Central memory CD8-positive, alpha-beta T cell (primary cell): ENCODE data around the gene EVL.

Experiments used
- ATAC-seq: fragments of 150-1000 bp; cut with Tn5 transposase; replicated peaks from 2 replicates; pipeline ENCODE4 v1.10.0; 2022; ENCODE audit warnings: mild to moderate bottlenecking, moderate FRiP score, moderate number of reproducible peaks; ENCODE audit not compliant: poor library complexity, severe bottlenecking; ENCODE audit errors: extremely low read depth
- DNase-seq, 2 donors: peaks; one replicate each; pipeline ENCODE4 v3.0.0; 2021; ENCODE audit warnings: low spot score in 2 of 2
- H3K27ac Mint-ChIP-seq: one replicate; pipeline ENCODE4 v1.8.0; 2022; ENCODE audit warnings: low read depth, mild to moderate bottlenecking, moderate library complexity, mixed read lengths
- H3K27me3 Mint-ChIP-seq: one replicate; pipeline ENCODE4 v1.8.0; 2022; ENCODE audit warnings: mixed read lengths
- H3K36me3 Mint-ChIP-seq: one replicate; pipeline ENCODE4 v1.8.0; 2022; ENCODE audit warnings: mild to moderate bottlenecking, moderate library complexity, mixed read lengths; ENCODE audit not compliant: insufficient read depth
- H3K4me1 Mint-ChIP-seq: one replicate; pipeline ENCODE4 v1.8.0; 2022; ENCODE audit warnings: mixed read lengths
- H3K4me3 Mint-ChIP-seq: one replicate; pipeline ENCODE4 v1.8.0; 2022; ENCODE audit warnings: mild to moderate bottlenecking, moderate library complexity, mixed read lengths
- H3K9me3 Mint-ChIP-seq: one replicate; pipeline ENCODE4 v1.8.0; 2022; ENCODE audit warnings: mixed read lengths

EVL gene

DNA sequence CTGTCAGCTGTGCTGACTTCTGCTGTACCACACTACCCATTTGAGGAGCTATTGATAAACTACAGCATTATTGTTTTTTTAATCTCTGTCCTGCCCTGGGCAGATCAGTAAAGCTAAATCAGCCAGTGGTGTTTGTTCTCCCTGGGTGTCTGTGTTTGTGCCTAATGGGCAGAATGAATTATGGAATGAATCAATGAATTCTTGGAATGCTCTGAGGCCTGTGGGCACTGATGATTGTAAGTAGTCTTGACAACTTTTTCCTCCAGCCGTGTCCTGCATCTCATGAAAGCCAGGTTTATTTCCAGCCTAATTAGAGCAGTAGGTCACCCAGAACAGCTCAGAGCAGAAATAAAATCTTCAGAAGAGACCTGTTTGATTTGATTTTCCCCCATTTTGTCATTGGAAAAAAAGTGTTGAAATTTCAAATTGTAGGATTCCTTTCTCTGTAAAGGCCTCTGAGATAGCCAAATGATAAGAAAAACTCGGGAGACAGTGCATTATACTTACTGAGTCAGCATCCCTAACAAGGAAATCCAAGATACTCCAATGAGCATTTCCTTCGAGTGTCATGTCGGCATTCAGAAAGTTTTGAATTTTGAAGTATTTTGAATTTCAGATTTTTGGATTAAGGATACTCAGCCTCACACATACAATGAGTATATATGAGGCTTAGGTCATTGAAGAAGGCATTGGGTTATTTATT lies 19.4 kb upstream of the EVL start:
- ATAC-seq (no peak), DNase-seq (no peak)
- Mint-ChIP-seq H3K27ac (no peak overlapping the region), H3K4me3 (no peak overlapping the region), H3K4me1 (peaks cover 16% of the 10 kb centered on the region), H3K27me3 (no peaks in the 10 kb centered on the region), H3K9me3 (no peaks in the 10 kb centered on the region), H3K36me3 (peaks cover 2% of the 10 kb centered on the region)

GRCh38 chr14:100047600-100047999 lies 17.6 kb upstream of the EVL start:
- Mint-ChIP-seq H3K36me3 (peaks cover 2% of the 10 kb centered on the region), H3K27ac (no peak overlapping the region), H3K4me3 (no peak overlapping the region), H3K4me1 (peaks cover 16% of the 10 kb centered on the region), H3K27me3 (no peaks in the 10 kb centered on the region), H3K9me3 (no peaks in the 10 kb centered on the region)
- ATAC-seq (no peak), DNase-seq (no peak)

- Mint-ChIP-seq H3K9me3 (no peaks in the 10 kb centered on the region), H3K27me3 (no peaks in the 10 kb centered on the region), H3K27ac (no peak overlapping the region), H3K4me1 (peaks cover 16% of the 10 kb centered on the region), H3K36me3 (no peaks in the 10 kb centered on the region), H3K4me3 (no peak overlapping the region)
- ATAC-seq: peak; percentile 72
- no peak for DNase-seq
Measured at GRCh38 chr14:100048786-100049185, 16.4 kb upstream of the EVL start.

- Mint-ChIP-seq H3K27me3 (no peaks in the 10 kb centered on the region), H3K27ac (no peak overlapping the region), H3K4me3 (no peak overlapping the region), H3K4me1 (peaks cover 16% of the 10 kb centered on the region), H3K9me3 (no peaks in the 10 kb centered on the region), H3K36me3 (no peaks in the 10 kb centered on the region)
- ATAC-seq: no peak
- DNase-seq: no peak
Measured at GRCh38 chr14:100049220-100049619, 16.0 kb upstream of the EVL start.

- DNase-seq: no peak
Measured at GRCh38 chr14:100051103-100051502, 14.1 kb upstream of the EVL start.

DNA sequence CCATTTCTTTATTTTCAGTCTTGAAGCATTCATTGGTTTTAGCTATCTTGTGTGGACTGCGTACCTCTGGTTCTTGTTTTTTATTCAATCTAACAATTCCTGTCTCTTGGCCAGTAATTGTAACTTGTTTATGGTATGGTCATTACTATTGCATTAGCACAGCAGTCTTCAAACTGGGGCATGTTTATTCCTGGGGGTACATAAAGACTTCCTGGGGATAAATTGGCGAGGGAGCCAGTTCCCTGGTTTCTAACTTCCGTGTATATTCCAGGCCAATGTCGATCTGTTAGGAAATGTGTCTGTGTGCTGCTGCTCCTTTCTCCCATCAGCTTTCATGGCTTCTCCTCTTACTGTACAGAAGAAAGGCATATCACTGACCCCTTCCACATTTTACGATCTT lies 13.7 kb upstream of the EVL start:
- DNase-seq (no peak), ATAC-seq (no peak)
- no peaks in the 10 kb centered on the region for H3K9me3 Mint-ChIP-seq
- H3K4me1 Mint-ChIP-seq: peaks cover 20% of the 10 kb centered on the region
- no peaks in the 10 kb centered on the region for H3K27me3 Mint-ChIP-seq
- H3K4me3 Mint-ChIP-seq: no peak overlapping the region
- no peak overlapping the region for H3K27ac Mint-ChIP-seq
- no peaks in the 10 kb centered on the region for H3K36me3 Mint-ChIP-seq

More at GRCh38 chr14:100051103-100051502, 14.1 kb upstream of the EVL start:
- Mint-ChIP-seq H3K36me3 (no peaks in the 10 kb centered on the region), H3K4me3 (no peak overlapping the region), H3K4me1 (peaks cover 16% of the 10 kb centered on the region), H3K9me3 (no peaks in the 10 kb centered on the region), H3K27ac (no peak overlapping the region), H3K27me3 (no peaks in the 10 kb centered on the region)
- ATAC-seq: no peak

GRCh38 chr14:100052819-100053218 lies 12.4 kb upstream of the EVL start:
- H3K4me3 Mint-ChIP-seq: no peak overlapping the region
- no peak overlapping the region for H3K27ac Mint-ChIP-seq
- DNase-seq (no peak), ATAC-seq (no peak)
- no peaks in the 10 kb centered on the region for H3K9me3 Mint-ChIP-seq
- H3K27me3 Mint-ChIP-seq: no peaks in the 10 kb centered on the region
- H3K4me1 Mint-ChIP-seq: peaks cover 33% of the 10 kb centered on the region
- H3K36me3 Mint-ChIP-seq: no peaks in the 10 kb centered on the region

GRCh38 chr14:100054316-100055075 lies 10.7 kb upstream of the EVL start:
- no peak for ATAC-seq
- Mint-ChIP-seq H3K27ac (no peak overlapping the region), H3K9me3 (no peaks in the 10 kb centered on the region), H3K4me3 (no peak overlapping the region), H3K27me3 (no peaks in the 10 kb centered on the region), H3K36me3 (peaks cover 2% of the 10 kb centered on the region), H3K4me1 (peaks cover 38% of the 10 kb centered on the region)
- DNase-seq: no peak

DNA sequence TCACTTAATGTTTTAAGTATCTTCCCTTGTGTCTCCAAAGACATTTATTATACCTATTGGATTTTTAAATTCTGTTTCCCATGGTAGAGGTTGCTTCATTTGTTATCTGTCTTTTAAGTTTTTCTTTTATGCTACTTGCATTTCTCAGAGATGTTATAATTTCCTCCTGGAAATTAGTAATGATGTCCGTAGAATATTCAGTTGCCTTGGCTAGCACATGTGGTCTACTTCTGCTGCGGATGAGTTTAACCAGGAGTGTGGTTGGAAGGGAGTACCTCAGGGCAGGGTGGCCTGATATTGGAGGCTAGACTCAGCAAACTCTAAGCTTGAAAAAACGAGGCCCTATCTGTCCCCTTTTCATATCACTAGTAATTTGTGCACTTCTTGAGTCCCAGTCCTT lies 8.8 kb upstream of the EVL start:
- H3K36me3 Mint-ChIP-seq: peaks cover 2% of the 10 kb centered on the region
- H3K27me3 Mint-ChIP-seq: no peaks in the 10 kb centered on the region
- ATAC-seq: no peak
- H3K4me3 Mint-ChIP-seq: no peak overlapping the region
- DNase-seq: no peak
- peaks cover 42% of the 10 kb centered on the region for H3K4me1 Mint-ChIP-seq
- no peaks in the 10 kb centered on the region for H3K9me3 Mint-ChIP-seq
- no peak overlapping the region for H3K27ac Mint-ChIP-seq

- Mint-ChIP-seq H3K27ac (peak overlapping the region; percentile 57), H3K9me3 (no peaks in the 10 kb centered on the region), H3K4me1 (peaks cover 50% of the 10 kb centered on the region), H3K27me3 (no peaks in the 10 kb centered on the region), H3K4me3 (no peak overlapping the region), H3K36me3 (peaks cover 2% of the 10 kb centered on the region)
- no peak for DNase-seq
- peak; percentile 49 for ATAC-seq
Measured at GRCh38 chr14:100056964-100057795, 8.0 kb upstream of the EVL start.

DNA sequence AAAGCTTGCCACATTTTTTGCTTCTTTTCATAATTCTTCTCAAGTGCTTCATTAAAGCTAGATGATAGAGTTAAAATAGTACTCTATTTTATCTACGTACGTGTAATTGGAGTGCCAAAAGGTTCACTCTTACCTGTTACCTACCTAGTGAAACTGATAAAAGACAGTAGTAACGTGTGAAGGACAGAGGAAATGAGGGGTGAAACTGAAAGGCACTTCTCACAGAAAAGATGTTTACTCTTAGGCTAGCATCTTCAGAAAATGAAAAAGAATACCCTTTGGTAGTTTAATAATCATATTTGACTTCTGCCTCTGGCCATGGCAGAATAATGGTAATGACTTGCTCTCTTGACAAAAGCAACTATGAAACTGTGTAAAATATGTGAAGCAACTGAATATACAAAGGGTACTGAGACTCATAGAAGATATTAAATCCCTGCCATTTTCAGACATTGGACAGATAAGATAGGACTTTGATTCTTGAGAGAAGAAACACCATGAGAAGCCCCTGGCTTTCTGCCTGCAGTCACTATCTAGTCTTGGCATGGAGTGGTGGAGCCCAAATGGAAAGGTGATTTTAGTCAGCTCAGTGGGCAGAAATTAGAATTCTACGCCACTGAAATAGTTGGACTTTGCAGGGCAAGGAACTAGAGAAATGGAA lies 6.3 kb upstream of the EVL start:
- DNase-seq: no peak
- H3K9me3 Mint-ChIP-seq: no peaks in the 10 kb centered on the region
- H3K36me3 Mint-ChIP-seq: peaks cover 5% of the 10 kb centered on the region
- H3K27ac Mint-ChIP-seq: peak overlapping the region; percentile 68
- H3K4me1 Mint-ChIP-seq: peaks cover 67% of the 10 kb centered on the region
- peak; percentile 55 for ATAC-seq
- peak overlapping the region; percentile 71 for H3K4me3 Mint-ChIP-seq
- H3K27me3 Mint-ChIP-seq: no peaks in the 10 kb centered on the region

DNA sequence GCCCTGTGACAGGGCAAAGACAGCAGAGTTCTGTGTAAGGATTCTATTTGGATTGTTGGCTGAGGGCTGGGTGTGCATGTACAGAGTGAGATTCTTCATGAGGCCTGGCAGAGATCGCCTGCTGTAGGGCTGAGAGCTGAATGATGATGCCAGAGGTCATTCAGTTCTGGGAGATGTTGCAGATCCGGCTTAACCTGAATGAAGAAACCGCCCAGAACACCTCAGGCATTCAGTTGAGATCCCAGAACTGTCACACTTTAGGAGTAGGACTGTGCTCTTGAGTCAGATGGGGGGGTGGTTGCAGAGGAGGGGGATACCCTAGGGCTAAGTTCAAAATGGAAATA lies 5.8 kb upstream of the EVL start:
- no peaks in the 10 kb centered on the region for H3K27me3 Mint-ChIP-seq
- ATAC-seq: no peak
- H3K27ac Mint-ChIP-seq: peak overlapping the region; percentile 68
- no peak for DNase-seq
- H3K9me3 Mint-ChIP-seq: no peaks in the 10 kb centered on the region
- H3K36me3 Mint-ChIP-seq: peaks cover 5% of the 10 kb centered on the region
- H3K4me1 Mint-ChIP-seq: peaks cover 72% of the 10 kb centered on the region
- H3K4me3 Mint-ChIP-seq: peak overlapping the region; percentile 71
